H1 (cell line): ENCODE measurements around the gene KCNJ9. TPM values are rescaled to one million over a fixed set of nuclear protein-coding genes. Genes with fewer than 3 reads are reported as not detected.

Experiments
- ATF3 ChIP-seq: IDR thresholded peaks from 2 replicates; pipeline ENCODE4 v1.6.1; 2011; ENCODE audit warnings: low read depth, mild to moderate bottlenecking, low read length; ENCODE audit not compliant: insufficient read depth
- CHD2 ChIP-seq: IDR thresholded peaks from 2 replicates; pipeline ENCODE4 v1.6.1; 2012; ENCODE audit warnings: low read length, improper control_type of control experiment
- CTCF ChIP-seq, 3 experiments: IDR thresholded peaks; 1 replicate in 2 of 3; 2 replicates in 1 of 3; pipeline versions ENCODE4 v1.5.1 to v1.6.1; 2011; ENCODE audit warnings: low read length in 3 of 3, mild to moderate bottlenecking in 3 of 3, inconsistent platforms in 2 of 3, low read depth in 1 of 3, moderate library complexity in 1 of 3; ENCODE audit not compliant: insufficient read depth in 1 of 3; ENCODE audit errors: control extremely low read depth in 1 of 3
- GABPA ChIP-seq: IDR thresholded peaks from 2 replicates; pipeline ENCODE4 v1.6.1; 2011; ENCODE audit warnings: mild to moderate bottlenecking, low read length, moderate library complexity, borderline replicate concordance; ENCODE audit not compliant: insufficient read depth
- GTF2F1 ChIP-seq: IDR thresholded peaks from 2 replicates; pipeline ENCODE4 v1.6.1; 2012; ENCODE audit warnings: low read depth, low read length, improper control_type of control experiment, borderline replicate concordance
- JUND ChIP-seq: IDR thresholded peaks from 2 replicates; pipeline ENCODE4 v1.6.1; 2011; ENCODE audit warnings: mild to moderate bottlenecking, improper control_type of control experiment, low read length
- MAX ChIP-seq: IDR thresholded peaks from 2 replicates; pipeline ENCODE4 v1.6.1; 2012; ENCODE audit warnings: inconsistent platforms
- NANOG ChIP-seq: IDR thresholded peaks from 2 replicates; pipeline ENCODE4 v1.6.1; 2011; ENCODE audit warnings: low read length, low read depth, mild to moderate bottlenecking, inconsistent platforms; ENCODE audit not compliant: insufficient read depth, poor library complexity, severe bottlenecking
- NRF1 ChIP-seq: IDR thresholded peaks from 2 replicates; pipeline ENCODE4 v1.6.1; 2011; ENCODE audit warnings: mild to moderate bottlenecking, low read depth, low read length, improper control_type of control experiment
- POLR2A ChIP-seq, 2 experiments: IDR thresholded peaks; 1 replicate in 1 of 2; 2 replicates in 1 of 2; pipeline ENCODE4 v1.6.1; 2011; ENCODE audit warnings: low read depth in 2 of 2, low read length in 2 of 2, mild to moderate bottlenecking in 2 of 2; ENCODE audit errors: control extremely low read depth in 1 of 2
- RBBP5 ChIP-seq: IDR thresholded peaks from 2 replicates; pipeline ENCODE4 v1.7.1; 2012; ENCODE audit warnings: low read depth, mild to moderate bottlenecking, inconsistent platforms, low read length, moderate library complexity, borderline replicate concordance
- RXRA ChIP-seq: IDR thresholded peaks from 2 replicates; pipeline ENCODE4 v1.6.1; 2011; ENCODE audit warnings: low read depth, mild to moderate bottlenecking, low read length, moderate library complexity; ENCODE audit not compliant: insufficient read depth
- SIRT6 ChIP-seq: IDR thresholded peaks from one replicate; pipeline ENCODE4 v1.7.1; 2012; ENCODE audit warnings: low read length, inconsistent platforms
- TAF1 ChIP-seq: IDR thresholded peaks from 2 replicates; pipeline ENCODE4 v1.6.1; 2011; ENCODE audit warnings: mild to moderate bottlenecking, low read depth, low read length
- polyA plus RNA-seq, 7 experiments: library from polyadenylated mRNA; depleted of rRNA in 3 of 7; stranded (reverse) in 5 of 7; unstranded in 2 of 7; fragments of >200 nt in 5 of 7; fragments of 200-250 nt in 2 of 7; gene quantifications; 1 replicate in 5 of 7; 2 replicates in 1 of 7; 4 replicates in 1 of 7; pipeline versions ENCODE4 v1.2.1 to v1.2.3, GENCODE V29; 2011 to 2013; ENCODE audit warnings: missing spikeins in 2 of 7, mixed read lengths in 2 of 7
- total RNA-seq: library from RNA; stranded (reverse); fragmentation: NEBNext Ultra II Directional; extraction: Animal tissue kit (Norgen Biotek cat#: 25700); gene quantifications from 2 replicates; pipeline ENCODE4 v1.2.1, GENCODE V29; 2021

KCNJ9 gene
- total and polyA plus RNA-seq, 2 of the 8 experiments (the other 6 are each of a cell fraction or from before 2014, with no cell fraction given): 0.02 to 0.13 TPM

- TF ChIP-seq NRF1: no peak
- TF ChIP-seq POLR2A (IDR thresholded peaks at IDR 0.05; ENCODE audit: control extremely low read depth in 1 of 2, low read depth in 2 of 2, low read length in 2 of 2): no peak; a peak in 1 of 3 replicates
- TF ChIP-seq RXRA: no peak
- TF ChIP-seq ATF3: no peak
- peak; percentile 91 to 99 (median 96) for TF ChIP-seq CTCF (IDR thresholded peaks at IDR 0.05; ENCODE audit: control extremely low read depth in 1 of 3, insufficient read depth in 1 of 3, low read depth in 1 of 3, low read length in 3 of 3)
- no peak for TF ChIP-seq NANOG
- TF ChIP-seq RBBP5: peak; percentile 80; the same call in 1 of the 2 replicates
- TF ChIP-seq JUND: no peak
- TF ChIP-seq SIRT6: no peak
- peak; percentile 75; the same call in 1 of the 2 replicates for TF ChIP-seq GTF2F1
- TF ChIP-seq GABPA: peak; percentile 14; the same call in 1 of the 2 replicates
- TF ChIP-seq TAF1: 0 out of 2 replicates have a peak, but pooled peaks have one; percentile 16
- TF ChIP-seq MAX: peak; percentile 100
- TF ChIP-seq CHD2: peak; percentile 74
These were observed 2.8 kb downstream of the KCNJ9 start (continued) for GRCh38 chr1:160083968-160084770.
